Glomerular visceral epithelial cell (primary cell): Measurements from ENCODE around the gene MAN1B1.
"Not testable (repeated sequence)": the region's sequence is repeated elsewhere in the genome, so short reads cannot be mapped to it uniquely, and the experiment has no call there.

Source experiments
- DNase-seq: peaks from one replicate; pipeline ENCODE4 v3.0.0-alpha.2; 2016; ENCODE audit errors: extremely low spot score

MAN1B1 gene

GRCh38 chr9:137127301-137128157 lies 40.7 kb downstream of the MAN1B1 start:
- DNase-seq: no peak

- no peak for DNase-seq
Measured at GRCh38 chr9:137128158-137128861, 41.5 kb downstream of the MAN1B1 start.

GRCh38 chr9:137128862-137129455 lies 42.2 kb downstream of the MAN1B1 start:
- no peak for DNase-seq

GRCh38 chr9:137129456-137130175 lies 42.8 kb downstream of the MAN1B1 start:
- peak; percentile 91 for DNase-seq

GRCh38 chr9:137130176-137130755 lies 43.5 kb downstream of the MAN1B1 start:
- peak; percentile 25 for DNase-seq

- DNase-seq: no peak
Measured at GRCh38 chr9:137134191-137134590, 47.4 kb downstream of the MAN1B1 start.

GRCh38 chr9:137135154-137135553 lies 48.4 kb downstream of the MAN1B1 start:
- DNase-seq: not testable (repeated sequence)

GRCh38 chr9:137136261-137136880 lies 49.6 kb downstream of the MAN1B1 start:
- no peak for DNase-seq

GRCh38 chr9:137136881-137137607 lies 50.3 kb downstream of the MAN1B1 start:
- no peak for DNase-seq

- no peak for DNase-seq
Measured at GRCh38 chr9:137138058-137138721, 51.4 kb downstream of the MAN1B1 start.

- no peak for DNase-seq
Measured at GRCh38 chr9:137138722-137139467, 52.1 kb downstream of the MAN1B1 start, which contains the start of gene GRIN1. TSS of gene GRIN1 (plus strand) at chr9:137139154. CDS start at chr9:137139487, 333 bp downstream.

GRCh38 chr9:137139468-137140150 lies 52.8 kb downstream of the MAN1B1 start:
- DNase-seq: no peak

- DNase-seq: no peak
Measured at GRCh38 chr9:137140151-137141012, 53.6 kb downstream of the MAN1B1 start.

- no peak for DNase-seq
Measured at GRCh38 chr9:137141050-137141810, 54.4 kb downstream of the MAN1B1 start.

- no peak for DNase-seq
Measured at GRCh38 chr9:137141976-137142936, 55.5 kb downstream of the MAN1B1 start.

GRCh38 chr9:137143459-137143858 lies 56.7 kb downstream of the MAN1B1 start:
- no peak for DNase-seq
